ENCODE data around the gene VWA7. TPM values are rescaled to one million over a fixed set of nuclear protein-coding genes. Genes with fewer than 3 reads are reported as not detected.
A peak's percentile ranks its signal among the peaks of the same experiment; 100 is the strongest.
"Not testable (repeated sequence)": the region's sequence is repeated elsewhere in the genome, so short reads cannot be mapped to it uniquely, and the experiment has no call there.

VWA7 gene
- polyA plus RNA-seq, 1 experiment: 0.10 TPM

- H3K27me3 ChIP-seq (ENCODE audit: control insufficient read depth, insufficient read depth, low read length): no peaks in the 10 kb centered on the region
- peak within 1 kb of the TSS; percentile 70 for H3K27ac ChIP-seq (ENCODE audit: low read depth, low read length)
- CTCF ChIA-PET: interaction anchor here (0.5 to 2.5 kb wide), 21 partner anchors 9 to 1302 kb away, joined by 3 to 25 read pairs (median 4); partner anchors contain the start of genes ABHD16A, EHMT2, HSPA1A and HSPA1L
- peak; percentile 93 for DNase-seq (ENCODE audit: low read depth, low spot score)
- POLR2A ChIA-PET: interaction anchor here (0.6 to 2.6 kb wide), 14 partner anchors 9 to 1165 kb away, joined by 3 to 40 read pairs (median 4); partner anchors contain the start of genes HSPA1A, HSPA1B, HSPA1L and NEU1
- peak; percentile 18 for TF ChIP-seq CTCF (IDR thresholded peaks at IDR 0.05; ENCODE audit: low read depth, low read length)
- H3K4me3 ChIP-seq (ENCODE audit: low read depth, low read length): peak within 1 kb of the TSS; percentile 78
- no peaks in the 10 kb centered on the region for H3K9me3 ChIP-seq (ENCODE audit: control insufficient read depth, insufficient read depth, low read length)
These were observed 29.5 kb upstream of the VWA7 start, which contains the start of gene LSM2 for GRCh38 chr6:31806470-31807272. Gene LSM2, minus strand, starts transcription at chr6:31806966. Its CDS starts 209 bp downstream, at chr6:31806757.

- Histone ChIP-seq H3K9me3 (ENCODE audit: control insufficient read depth, insufficient read depth, low read length) (no peaks in the 10 kb centered on the region), H3K27ac (ENCODE audit: low read depth, low read length) (peak overlapping the region; percentile 70), H3K27me3 (ENCODE audit: control insufficient read depth, insufficient read depth, low read length) (no peaks in the 10 kb centered on the region), H3K4me3 (ENCODE audit: low read depth, low read length) (peak overlapping the region; percentile 78)
- no peak for DNase-seq (ENCODE audit: low read depth, low spot score)
- TF ChIP-seq CTCF (IDR thresholded peaks at IDR 0.05; ENCODE audit: low read depth, low read length): no peak
- ChIA-PET CTCF (interaction anchor here (0.6 to 2.5 kb wide), 9 partner anchors 9 to 139 kb away, joined by 3 to 25 read pairs (median 4); partner anchors contain the start of genes HSPA1A, HSPA1L, LY6G5C and VARS1), POLR2A (interaction anchor here (0.9 to 2.6 kb wide), 10 partner anchors 9 to 104 kb away, joined by 3 to 40 read pairs (median 6); partner anchors contain the start of genes HSPA1A, HSPA1B, HSPA1L and NEU1)
These were observed 28.9 kb upstream of the VWA7 start for GRCh38 chr6:31805939-31806469.

GRCh38 chr6:31801031-31801927 is 24.2 kb upstream of the VWA7 start:
- ChIA-PET POLR2A (interaction anchor here (0.7 to 0.9 kb wide), 2 partner anchors 14 to 1078 kb away, joined by 4 to 5 read pairs; partner anchors contain the start of genes HSPA1A and HSPA1L), CTCF (interaction anchor here (2.1 kb wide), 1 partner anchor 10 kb away, joined by 10 read pairs; no protein-coding TSS in a partner anchor)
- not testable (repeated sequence) for H3K27me3 ChIP-seq (ENCODE audit: control insufficient read depth, insufficient read depth, low read length); H3K9me3 ChIP-seq (ENCODE audit: control insufficient read depth, insufficient read depth, low read length); DNase-seq (ENCODE audit: low read depth, low spot score); H3K4me3 ChIP-seq (ENCODE audit: low read depth, low read length); H3K27ac ChIP-seq (ENCODE audit: low read depth, low read length)

GRCh38 chr6:31799781-31800180 is 22.7 kb upstream of the VWA7 start:
- Histone ChIP-seq H3K27me3 (ENCODE audit: control insufficient read depth, insufficient read depth, low read length) (no peaks in the 10 kb centered on the region), H3K4me3 (ENCODE audit: low read depth, low read length) (no peak overlapping the region), H3K9me3 (ENCODE audit: control insufficient read depth, insufficient read depth, low read length) (no peaks in the 10 kb centered on the region), H3K27ac (ENCODE audit: low read depth, low read length) (no peak overlapping the region)
- ChIA-PET CTCF (interaction anchor here (2.1 kb wide), 1 partner anchor 8 kb away, joined by 10 read pairs; no protein-coding TSS in a partner anchor), POLR2A (no interaction called here)
- no peak for DNase-seq (ENCODE audit: low read depth, low spot score)
- no peak for TF ChIP-seq CTCF (IDR thresholded peaks at IDR 0.05; ENCODE audit: low read depth, low read length)

- POLR2A ChIA-PET: interaction anchor here (1.4 kb wide), 1 partner anchor 18 kb away, joined by 3 read pairs; the partner anchor contains the start of genes HSPA1A and HSPA1L
- Histone ChIP-seq H3K27ac (ENCODE audit: low read depth, low read length) (no peak overlapping the region), H3K4me3 (ENCODE audit: low read depth, low read length) (no peak overlapping the region), H3K27me3 (ENCODE audit: control insufficient read depth, insufficient read depth, low read length) (no peaks in the 10 kb centered on the region), H3K9me3 (ENCODE audit: control insufficient read depth, insufficient read depth, low read length) (no peaks in the 10 kb centered on the region)
- CTCF ChIA-PET: no interaction called here
- no peak for TF ChIP-seq CTCF (IDR thresholded peaks at IDR 0.05; ENCODE audit: low read depth, low read length)
- no peak for DNase-seq (ENCODE audit: low read depth, low spot score)
These were observed 20.5 kb upstream of the VWA7 start for GRCh38 chr6:31797588-31797987.
